ENCODE data around the gene ALG5.
A peak's percentile ranks its signal among the peaks of the same experiment; 100 is the strongest.

ALG5 gene

DNA sequence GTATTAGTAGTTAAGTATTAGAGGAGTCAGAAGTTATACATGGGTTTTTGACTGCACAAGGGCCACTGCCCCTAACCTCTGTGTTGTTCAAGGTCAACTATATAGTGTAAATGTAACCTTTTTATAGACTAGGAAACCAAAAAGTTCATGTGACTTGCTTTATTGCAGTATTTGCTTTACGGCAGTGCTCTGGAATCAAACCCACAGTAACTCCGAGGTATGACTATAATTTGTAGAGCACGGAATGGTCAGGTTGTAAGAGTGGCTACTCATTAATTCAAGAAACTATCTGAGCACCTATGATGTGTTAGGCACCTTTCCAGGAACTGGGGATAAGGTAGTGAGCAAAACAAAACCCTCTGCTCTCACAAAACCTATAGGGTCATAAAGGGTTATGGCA lies 38.1 kb upstream of the ALG5 start:
- ChIA-PET POLR2A (no interaction called here), CTCF (no interaction called here)
- DNase-seq (ENCODE audit: low read depth, low spot score) = no peak
- TF ChIP-seq, protein P1, sequence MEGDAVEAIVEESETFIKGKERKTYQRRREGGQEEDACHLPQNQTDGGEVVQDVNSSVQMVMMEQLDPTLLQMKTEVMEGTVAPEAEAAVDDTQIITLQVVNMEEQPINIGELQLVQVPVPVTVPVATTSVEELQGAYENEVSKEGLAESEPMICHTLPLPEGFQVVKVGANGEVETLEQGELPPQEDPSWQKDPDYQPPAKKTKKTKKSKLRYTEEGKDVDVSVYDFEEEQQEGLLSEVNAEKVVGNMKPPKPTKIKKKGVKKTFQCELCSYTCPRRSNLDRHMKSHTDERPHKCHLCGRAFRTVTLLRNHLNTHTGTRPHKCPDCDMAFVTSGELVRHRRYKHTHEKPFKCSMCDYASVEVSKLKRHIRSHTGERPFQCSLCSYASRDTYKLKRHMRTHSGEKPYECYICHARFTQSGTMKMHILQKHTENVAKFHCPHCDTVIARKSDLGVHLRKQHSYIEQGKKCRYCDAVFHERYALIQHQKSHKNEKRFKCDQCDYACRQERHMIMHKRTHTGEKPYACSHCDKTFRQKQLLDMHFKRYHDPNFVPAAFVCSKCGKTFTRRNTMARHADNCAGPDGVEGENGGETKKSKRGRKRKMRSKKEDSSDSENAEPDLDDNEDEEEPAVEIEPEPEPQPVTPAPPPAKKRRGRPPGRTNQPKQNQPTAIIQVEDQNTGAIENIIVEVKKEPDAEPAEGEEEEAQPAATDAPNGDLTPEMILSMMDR (IDR thresholded peaks at IDR 0.05; ENCODE audit: insufficient read depth, low read length, missing control alignments) = no peak
- H3K4me3 ChIP-seq (ENCODE audit: low read depth, low read length) = no peak overlapping the region

DNA sequence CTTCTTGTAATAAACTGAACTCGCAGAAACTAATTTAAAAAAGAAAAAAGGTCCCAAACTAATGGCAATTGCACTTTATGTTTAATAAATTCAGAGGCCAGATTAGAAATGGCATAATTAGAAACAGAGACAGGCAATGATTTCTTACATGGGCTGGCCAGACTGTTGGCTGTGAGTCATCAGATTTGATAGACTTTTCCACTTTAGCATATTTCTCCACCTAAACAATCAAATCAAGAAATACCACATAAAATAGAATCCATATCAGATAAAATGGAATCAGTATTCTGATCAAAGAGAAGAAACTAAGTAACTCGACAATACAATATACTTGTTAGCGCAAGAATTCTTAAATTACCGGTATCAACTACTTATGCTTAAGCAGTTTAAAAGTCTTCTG lies 30.5 kb upstream of the ALG5 start:
- no peak for DNase-seq (ENCODE audit: low read depth, low spot score)
- no peak overlapping the region for H3K4me3 ChIP-seq (ENCODE audit: low read depth, low read length)
- TF ChIP-seq, protein P1 (IDR thresholded peaks at IDR 0.05; ENCODE audit: insufficient read depth, low read length, missing control alignments) = no peak
- ChIA-PET POLR2A (no interaction called here), CTCF (interaction anchor here (1.4 kb wide), 1 partner anchor 12 kb away, joined by 4 read pairs; no protein-coding TSS in a partner anchor)

DNA sequence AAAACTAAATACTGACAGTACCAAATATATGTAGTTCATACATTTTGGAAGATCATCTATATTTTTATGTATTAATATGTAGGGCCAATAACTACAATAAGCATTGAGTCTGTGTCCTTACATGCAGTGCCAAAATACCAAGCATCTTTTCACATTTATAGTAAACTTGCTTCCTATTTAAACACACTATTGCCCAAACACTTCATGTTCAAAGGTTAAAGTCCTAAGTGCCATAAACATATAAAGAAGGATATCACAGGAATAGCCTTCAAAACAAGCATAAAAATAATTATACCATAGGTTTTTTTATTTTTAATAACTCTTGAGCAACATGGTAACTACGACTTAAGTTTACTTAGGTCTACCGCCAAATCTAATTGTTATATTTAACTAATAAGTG lies 28.5 kb upstream of the ALG5 start:
- POLR2A ChIA-PET = no interaction called here
- H3K4me3 ChIP-seq (ENCODE audit: low read depth, low read length) = no peak overlapping the region
- no peak for DNase-seq (ENCODE audit: low read depth, low spot score)
- TF ChIP-seq, protein P1 (IDR thresholded peaks at IDR 0.05; ENCODE audit: insufficient read depth, low read length, missing control alignments) = no peak
- CTCF ChIA-PET = interaction anchor here (1.0 to 1.5 kb wide), 2 partner anchors 22 to 29 kb away, joined by 3 read pairs; partner anchors contain the start of gene ALG5

DNA sequence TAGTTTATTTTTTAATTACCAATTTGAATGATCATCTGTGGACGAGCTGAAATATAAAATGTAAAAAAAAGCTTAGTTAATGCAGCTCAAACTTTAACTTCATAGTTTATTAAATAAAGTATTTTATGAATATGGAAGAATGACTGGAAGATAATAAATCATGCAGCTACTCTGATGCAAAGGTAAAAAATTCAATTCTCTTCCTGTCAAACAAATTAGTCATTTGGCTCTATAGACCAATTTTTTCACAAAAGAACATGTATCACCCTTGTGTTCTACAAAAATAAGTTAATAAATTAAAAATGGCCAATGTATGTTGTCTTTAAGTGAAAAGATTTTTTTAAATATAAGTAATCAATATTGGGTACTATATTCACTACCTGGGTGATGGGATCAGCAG lies 27.6 kb upstream of the ALG5 start:
- POLR2A ChIA-PET = no interaction called here
- H3K4me3 ChIP-seq (ENCODE audit: low read depth, low read length) = no peak overlapping the region
- no peak for DNase-seq (ENCODE audit: low read depth, low spot score)

DNA sequence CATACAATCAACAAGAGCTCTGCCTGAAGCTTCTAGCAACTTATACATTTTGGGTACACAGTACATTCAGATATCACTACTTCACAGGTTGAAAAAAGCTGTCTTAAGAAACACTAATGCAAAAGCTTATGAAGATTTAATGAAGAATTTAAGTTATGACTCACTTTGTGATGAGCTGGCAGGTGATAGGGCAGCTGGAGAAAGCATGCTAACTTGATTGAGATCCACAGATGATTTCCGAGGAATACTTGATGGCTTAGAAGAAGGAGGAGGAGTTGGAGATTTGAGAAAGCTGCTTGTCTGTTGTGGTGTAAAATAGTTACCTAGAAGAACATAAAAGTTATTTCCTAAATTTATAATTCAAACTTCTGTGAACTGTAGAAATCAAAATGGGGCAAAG lies 24.7 kb upstream of the ALG5 start:
- ChIA-PET CTCF (interaction anchor here (1.0 to 1.2 kb wide), 2 partner anchors 23 to 44 kb away, joined by 3 read pairs; partner anchors contain the start of gene EXOSC8), POLR2A (no interaction called here)
- no peak overlapping the region for H3K4me3 ChIP-seq (ENCODE audit: low read depth, low read length)
- no peak for DNase-seq (ENCODE audit: low read depth, low spot score)
- TF ChIP-seq, protein P1 (IDR thresholded peaks at IDR 0.05; ENCODE audit: insufficient read depth, low read length, missing control alignments) = no peak

More for the DNA sequence above, 27.6 kb upstream of the ALG5 start:
- CTCF ChIA-PET = interaction anchor here (1.0 to 1.5 kb wide), 2 partner anchors 21 to 28 kb away, joined by 3 read pairs; partner anchors contain the start of gene ALG5
- TF ChIP-seq, protein P1 (IDR thresholded peaks at IDR 0.05; ENCODE audit: insufficient read depth, low read length, missing control alignments) = no peak

DNA sequence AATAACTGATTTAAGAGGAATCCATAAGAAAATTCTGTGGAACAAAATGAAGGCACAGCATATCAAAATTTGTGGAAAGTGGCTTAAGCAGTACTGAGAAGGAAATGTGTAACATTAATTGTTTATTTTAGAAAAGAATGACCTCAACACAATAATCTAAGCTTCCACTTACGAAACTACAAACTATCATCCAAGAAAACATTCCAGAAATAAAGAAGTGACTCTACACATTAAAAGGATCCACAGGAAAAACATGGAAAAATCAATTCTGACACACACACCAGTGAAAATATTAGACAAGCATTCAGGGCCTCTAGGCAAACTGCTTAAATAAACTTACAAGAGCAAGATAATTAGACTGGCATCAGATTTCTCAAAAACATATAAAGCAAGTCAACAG lies 15.5 kb upstream of the ALG5 start:
- H3K4me3 ChIP-seq (ENCODE audit: low read depth, low read length) = no peak overlapping the region
- ChIA-PET CTCF (no interaction called here), POLR2A (no interaction called here)
- TF ChIP-seq, protein P1 (IDR thresholded peaks at IDR 0.05; ENCODE audit: insufficient read depth, low read length, missing control alignments) = no peak
- peak; percentile 10 for DNase-seq (ENCODE audit: low read depth, low spot score)
